Fibroblast of lung (primary cell): ENCODE results near the gene KLHL41. TPM values are rescaled to one million over a fixed set of nuclear protein-coding genes. Genes with fewer than 3 reads are reported as not detected.

Source experiments
- DNase-seq, 2 donors: peaks; one replicate each; pipeline versions ENCODE4 v3.0.0 to v3.0.0-alpha.2; 2010; ENCODE audit warnings: low read depth in 2 of 2
- H2AFZ ChIP-seq: 2 replicates; pipeline ENCODE4 v1.5.1; 2012; ENCODE audit warnings: low read length, control low read depth, inconsistent platforms
- H3K27ac ChIP-seq: 2 replicates; pipeline ENCODE4 v1.5.1; 2011; ENCODE audit warnings: low read length, control low read depth; ENCODE audit not compliant: insufficient read depth
- H3K27me3 ChIP-seq: 2 replicates; pipeline ENCODE4 v1.5.1; 2011; ENCODE audit warnings: mild to moderate bottlenecking, low read length; ENCODE audit not compliant: control insufficient read depth, insufficient read depth
- H3K36me3 ChIP-seq: 2 replicates; pipeline ENCODE4 v1.5.1; 2011; ENCODE audit warnings: low read length; ENCODE audit not compliant: control insufficient read depth, insufficient read depth
- H3K4me1 ChIP-seq: 2 replicates; pipeline ENCODE4 v1.5.1; 2011; ENCODE audit warnings: low read length; ENCODE audit not compliant: control insufficient read depth, insufficient read depth; ENCODE audit errors: extremely low read depth
- H3K4me2 ChIP-seq: 2 replicates; pipeline ENCODE4 v1.5.1; 2011; ENCODE audit warnings: low read length, control low read depth; ENCODE audit not compliant: insufficient read depth; ENCODE audit errors: extremely low read depth
- H3K4me3 ChIP-seq, 4 experiments: fragments of 200-600 bp in 1 of 4; sonication (generic) in 1 of 4; replicated peaks in 1 of 4; 2 replicates each; pipeline ENCODE4 v1.5.1; 2011 to 2016; ENCODE audit warnings: low read length in 4 of 4, low read depth in 3 of 4, mild to moderate bottlenecking in 3 of 4, control low read depth in 2 of 4, inconsistent platforms in 1 of 4, mixed read lengths in 1 of 4; ENCODE audit not compliant: insufficient read depth in 1 of 4; ENCODE audit errors: control extremely low read depth in 1 of 4
- H3K79me2 ChIP-seq: 2 replicates; pipeline ENCODE4 v1.5.1; 2012; ENCODE audit warnings: mild to moderate bottlenecking, low read length, inconsistent platforms; ENCODE audit not compliant: control insufficient read depth, insufficient read depth
- H3K9ac ChIP-seq: 2 replicates; pipeline ENCODE4 v1.5.1; 2011; ENCODE audit warnings: mild to moderate bottlenecking, low read length, control low read depth; ENCODE audit not compliant: insufficient read depth
- H3K9me3 ChIP-seq: 2 replicates; pipeline ENCODE4 v1.5.1; 2012; ENCODE audit warnings: low read depth, low read length; ENCODE audit not compliant: control insufficient read depth, insufficient read depth
- H4K20me1 ChIP-seq: 2 replicates; pipeline ENCODE4 v1.5.1; 2011; ENCODE audit warnings: low read length; ENCODE audit not compliant: control insufficient read depth, insufficient read depth; ENCODE audit errors: extremely low read depth
- CTCF ChIP-seq, 2 donors: IDR thresholded peaks in 1 of 2; conservative IDR thresholded peaks in 1 of 2; 1 replicate in 1 of 2; 2 replicates in 1 of 2; pipeline ENCODE4 v1.5.1; 2011 to 2012; ENCODE audit warnings: low read length in 2 of 2, control low read depth in 1 of 2, inconsistent platforms in 1 of 2, low read depth in 1 of 2, mild to moderate bottlenecking in 1 of 2
- EZH2 ChIP-seq: IDR thresholded peaks from 2 replicates; pipeline ENCODE4 v1.5.1; 2012; ENCODE audit warnings: low read length, control low read depth, mild to moderate bottlenecking; ENCODE audit errors: missing control alignments
- polyA plus RNA-seq, 2 donors: library from polyadenylated mRNA; depleted of rRNA in 1 of 2; stranded (reverse) in 1 of 2; unstranded in 1 of 2; fragments of >200 nt; gene quantifications; 2 replicates each; pipeline ENCODE4 v1.2.1, GENCODE V29; 2011 to 2012; ENCODE audit warnings: missing spikeins in 1 of 2
- total RNA-seq: library from RNA; depleted of rRNA; stranded (reverse); fragments of >200 nt; gene quantifications from 2 replicates; pipeline ENCODE4 v1.2.1, GENCODE V29; 2014

The KLHL41 gene
- total and polyA plus RNA-seq, 2 donors (not counting 1 experiment from before 2014, with no cell fraction given) = 1.2 to 3.8 TPM

GRCh38 chr2:169571571-169571970 is 62.1 kb downstream of the KLHL41 start:
- H4K20me1 ChIP-seq = no peaks in the 10 kb centered on the region
- H3K4me1 ChIP-seq = no peaks in the 10 kb centered on the region
- no peak for DNase-seq
- H3K4me3 ChIP-seq = no peak overlapping the region
- TF ChIP-seq CTCF (conservative IDR thresholded peaks at IDR 0.05 in 1 of 2, IDR thresholded peaks at IDR 0.05 in 1 of 2; ENCODE audit: low read depth in 1 of 2, low read length in 2 of 2) (no peak), EZH2 (no peak)
- H3K27me3 ChIP-seq = no peaks in the 10 kb centered on the region
- H3K36me3 ChIP-seq = no peaks in the 10 kb centered on the region
- peaks cover 16% of the 10 kb centered on the region for H3K79me2 ChIP-seq
- peak overlapping the region; percentile 5 for H3K4me2 ChIP-seq
- no peak overlapping the region for H3K9ac ChIP-seq
- no peak overlapping the region for H3K27ac ChIP-seq
- no peak overlapping the region for H2AFZ ChIP-seq
- H3K9me3 ChIP-seq = no peaks in the 10 kb centered on the region

GRCh38 chr2:169572189-169572588 is 62.7 kb downstream of the KLHL41 start:
- no peak for TF ChIP-seq EZH2
- no peak for TF ChIP-seq CTCF (conservative IDR thresholded peaks at IDR 0.05 in 1 of 2, IDR thresholded peaks at IDR 0.05 in 1 of 2; ENCODE audit: low read depth in 1 of 2, low read length in 2 of 2)
- H2AFZ ChIP-seq = no peak overlapping the region
- no peaks in the 10 kb centered on the region for H3K9me3 ChIP-seq
- H3K4me2 ChIP-seq = no peak overlapping the region
- no peak overlapping the region for H3K27ac ChIP-seq
- H3K79me2 ChIP-seq = peaks cover 16% of the 10 kb centered on the region
- no peak overlapping the region for H3K9ac ChIP-seq
- H4K20me1 ChIP-seq = no peaks in the 10 kb centered on the region
- H3K4me1 ChIP-seq = no peaks in the 10 kb centered on the region
- no peak for DNase-seq
- H3K4me3 ChIP-seq = peak overlapping the region in 1 of 4 experiments; percentile 87
- no peaks in the 10 kb centered on the region for H3K27me3 ChIP-seq
- no peaks in the 10 kb centered on the region for H3K36me3 ChIP-seq

- H3K79me2 ChIP-seq = peaks cover 16% of the 10 kb centered on the region
- H3K4me1 ChIP-seq = no peaks in the 10 kb centered on the region
- H3K9ac ChIP-seq = no peak overlapping the region
- H3K4me3 ChIP-seq = peak overlapping the region; percentile 69 to 89 (median 82)
- no peaks in the 10 kb centered on the region for H4K20me1 ChIP-seq
- peak overlapping the region; percentile 13 for H3K27ac ChIP-seq
- no peaks in the 10 kb centered on the region for H3K27me3 ChIP-seq
- peak overlapping the region; percentile 81 for H3K4me2 ChIP-seq
- peak overlapping the region; percentile 93 for H2AFZ ChIP-seq
- TF ChIP-seq CTCF (conservative IDR thresholded peaks at IDR 0.05 in 1 of 2, IDR thresholded peaks at IDR 0.05 in 1 of 2; ENCODE audit: low read depth in 1 of 2, low read length in 2 of 2) (no peak), EZH2 (no peak)
- DNase-seq = peak; percentile 6 to 12
- no peaks in the 10 kb centered on the region for H3K36me3 ChIP-seq
- no peaks in the 10 kb centered on the region for H3K9me3 ChIP-seq
Measured at GRCh38 chr2:169572821-169573159, 63.3 kb downstream of the KLHL41 start.
